Activated CD8-positive, alpha-beta memory T cell treated with anti-CD3 and anti-CD28 coated beads, Interleukin-2, amount 50 U/mL, for 4 hours (primary cell): Measurements from ENCODE around the gene CFAP92.

Experiments used
- DNase-seq: peaks from one replicate; pipeline ENCODE4 v3.0.0-alpha.2; 2020

Gene CFAP92

GRCh38 chr3:129025108-129025507 is 31.2 kb upstream of the CFAP92 start:
- DNase-seq, result no peak

- no peak for DNase-seq
These were observed 30.0 kb upstream of the CFAP92 start for GRCh38 chr3:129023909-129024308.

- no peak for DNase-seq
These were observed 29.1 kb upstream of the CFAP92 start for GRCh38 chr3:129023008-129023358.

GRCh38 chr3:129022114-129023007 is 28.5 kb upstream of the CFAP92 start:
- DNase-seq, result no peak

- no peak for DNase-seq
These were observed 27.3 kb upstream of the CFAP92 start for GRCh38 chr3:129021140-129021551.

- DNase-seq, result no peak
These were observed 26.8 kb upstream of the CFAP92 start for GRCh38 chr3:129020691-129021090.

GRCh38 chr3:129019266-129019665 is 25.4 kb upstream of the CFAP92 start:
- no peak for DNase-seq

GRCh38 chr3:129018751-129019150 is 24.9 kb upstream of the CFAP92 start:
- no peak for DNase-seq

GRCh38 chr3:129018271-129018670 is 24.4 kb upstream of the CFAP92 start:
- DNase-seq, result no peak

- no peak for DNase-seq
These were observed 23.6 kb upstream of the CFAP92 start for GRCh38 chr3:129017484-129017899.

GRCh38 chr3:129016720-129017483 is 23.0 kb upstream of the CFAP92 start:
- no peak for DNase-seq

GRCh38 chr3:129016356-129016719 is 22.5 kb upstream of the CFAP92 start:
- peak; percentile 59 for DNase-seq

- DNase-seq, result peak; percentile 33
These were observed 21.7 kb upstream of the CFAP92 start for GRCh38 chr3:129015388-129016105.

GRCh38 chr3:129014793-129015345 is 21.0 kb upstream of the CFAP92 start:
- DNase-seq, result no peak

- no peak for DNase-seq
These were observed 20.3 kb upstream of the CFAP92 start for GRCh38 chr3:129014148-129014547.

- DNase-seq, result no peak
These were observed 19.6 kb upstream of the CFAP92 start for GRCh38 chr3:129013491-129013891.

GRCh38 chr3:129010310-129010956 is 16.6 kb upstream of the CFAP92 start:
- DNase-seq, result no peak

- DNase-seq, result no peak
These were observed 15.4 kb upstream of the CFAP92 start for GRCh38 chr3:129009266-129009665.

GRCh38 chr3:129007792-129008191 is 13.9 kb upstream of the CFAP92 start:
- no peak for DNase-seq

GRCh38 chr3:129006864-129007263 is 13.0 kb upstream of the CFAP92 start:
- no peak for DNase-seq

GRCh38 chr3:129005526-129006303 is 11.8 kb upstream of the CFAP92 start:
- no peak for DNase-seq
